Stimulated activated CD4-positive, alpha-beta T cell treated with anti-CD3 and anti-CD28 coated beads, TNF-alpha, amount 100 ng/mL, for 1 hour (primary cell): ENCODE data around the gene EXOC3L4.

Experiments
- DNase-seq, 3 donors: peaks; one replicate each; pipeline ENCODE4 v3.0.0-alpha.2; 2020; ENCODE audit warnings: low read depth in 3 of 3, low spot score in 1 of 3

Gene EXOC3L4

GRCh38 chr14:103121121-103121845 is 26.8 kb downstream of the EXOC3L4 start:
- DNase-seq = no peak

DNA sequence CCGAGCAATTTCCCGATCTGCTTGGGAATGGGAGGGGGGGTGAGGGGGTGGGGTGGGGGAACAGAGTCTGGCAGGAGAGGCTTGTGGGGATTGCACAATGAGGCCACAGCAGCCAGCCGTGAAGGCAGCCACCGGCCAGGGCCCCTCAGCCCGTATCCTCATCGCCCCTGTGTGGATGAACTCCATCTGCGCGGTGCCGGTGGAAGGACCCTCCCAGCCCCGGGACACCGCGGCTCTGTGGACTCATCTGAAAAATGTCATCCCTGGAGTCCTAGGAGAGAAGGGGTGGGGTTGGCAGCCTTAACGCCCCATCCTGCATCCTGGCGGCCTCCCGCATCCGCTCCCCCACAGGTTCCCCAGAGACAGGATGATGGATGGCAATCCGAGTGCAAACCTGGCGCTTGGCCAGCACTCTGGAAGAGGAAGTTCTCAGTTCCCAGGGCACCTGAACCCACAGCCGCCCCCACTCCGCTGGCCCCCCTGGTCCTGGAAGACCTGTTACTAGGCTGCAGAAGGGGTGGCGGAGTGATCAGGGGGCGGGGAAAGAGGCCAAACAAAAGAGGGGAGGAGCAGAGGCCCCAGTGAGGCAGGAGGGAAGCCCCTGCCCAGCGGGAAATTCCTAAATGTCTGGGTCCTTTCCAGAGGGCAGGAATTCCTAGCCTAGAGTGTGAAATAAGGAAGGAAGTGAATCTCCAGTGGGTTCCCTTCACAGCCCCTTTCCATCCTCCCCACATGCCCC is 27.5 kb downstream of the EXOC3L4 start:
- DNase-seq = no peak

- DNase-seq = no peak
These were observed 28.0 kb downstream of the EXOC3L4 start for GRCh38 chr14:103122585-103122946.

GRCh38 chr14:103122947-103123633 is 28.6 kb downstream of the EXOC3L4 start, which contains the start of gene TNFAIP2:
Gene TNFAIP2, plus strand, starts transcription at chr14:103123461. Its CDS starts 2,997 bp downstream, at chr14:103126458.
- DNase-seq = no peak

DNA sequence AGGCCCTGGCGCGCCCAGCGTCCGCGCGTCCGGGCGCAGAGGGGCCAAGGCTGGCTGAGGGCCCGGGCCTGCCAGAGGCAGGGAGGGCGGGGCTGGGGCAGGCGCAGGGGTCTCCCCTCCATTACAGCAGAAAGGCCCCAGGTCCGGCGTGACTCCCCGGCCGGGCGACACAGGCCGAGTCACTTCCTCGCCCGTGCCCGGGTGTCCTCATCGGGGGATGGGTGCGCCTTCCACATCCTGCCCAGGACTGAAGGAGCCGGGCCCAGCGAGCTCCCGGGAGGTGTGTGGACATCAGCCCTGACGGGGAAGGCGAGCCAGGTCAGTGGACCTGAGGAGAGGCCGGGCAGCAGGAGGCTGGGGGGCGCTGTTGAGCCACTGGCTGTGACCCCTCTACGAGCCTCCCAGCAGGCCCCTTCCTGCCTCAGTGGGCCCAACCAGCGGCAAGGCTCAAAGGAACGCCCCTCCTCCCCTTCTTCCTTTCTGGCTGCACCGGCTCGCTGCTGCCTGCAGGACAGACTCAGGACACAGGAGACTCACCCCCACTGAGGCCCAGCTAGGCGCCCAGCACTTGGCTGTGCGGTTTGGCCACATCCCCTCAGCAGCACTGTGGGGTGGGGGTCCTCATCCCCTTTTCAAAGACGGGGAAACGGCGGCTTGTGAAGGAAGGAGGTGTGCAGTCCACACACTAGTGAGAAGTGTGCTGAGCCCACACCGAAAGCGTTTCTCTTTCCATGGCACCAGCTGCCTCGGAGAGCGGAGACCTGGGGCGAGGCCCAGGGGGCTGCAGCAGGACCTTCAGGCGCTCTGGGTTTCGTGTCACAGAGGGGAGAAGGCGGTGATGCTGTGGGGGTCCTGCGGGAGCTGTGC is 29.3 kb downstream of the EXOC3L4 start:
- DNase-seq = no peak

DNA sequence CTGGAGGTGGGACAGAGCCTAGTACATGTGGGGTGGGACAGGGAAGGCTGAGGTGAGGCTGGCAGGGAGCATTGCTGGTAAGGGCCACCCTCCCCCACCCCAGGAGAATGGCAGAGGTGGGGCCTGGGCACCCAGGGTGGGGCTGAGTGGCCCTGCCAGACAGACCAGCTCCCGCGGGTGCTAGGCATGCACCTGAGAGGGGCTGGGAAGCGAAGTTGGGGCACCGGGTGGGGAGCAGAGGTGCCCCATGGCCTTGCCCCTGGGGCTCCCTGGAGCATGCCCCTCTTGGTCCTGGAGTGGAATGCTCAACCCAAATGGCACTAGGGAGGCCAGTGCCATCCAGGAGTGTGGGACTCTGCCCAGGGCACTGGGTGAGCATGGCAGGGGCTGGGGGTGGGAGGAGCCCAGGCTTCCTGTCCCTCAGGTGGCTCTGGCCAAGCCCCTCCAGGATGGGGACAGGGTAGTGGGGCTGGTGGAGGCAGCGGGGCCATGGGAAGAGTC is 30.0 kb downstream of the EXOC3L4 start:
- no peak for DNase-seq

DNA sequence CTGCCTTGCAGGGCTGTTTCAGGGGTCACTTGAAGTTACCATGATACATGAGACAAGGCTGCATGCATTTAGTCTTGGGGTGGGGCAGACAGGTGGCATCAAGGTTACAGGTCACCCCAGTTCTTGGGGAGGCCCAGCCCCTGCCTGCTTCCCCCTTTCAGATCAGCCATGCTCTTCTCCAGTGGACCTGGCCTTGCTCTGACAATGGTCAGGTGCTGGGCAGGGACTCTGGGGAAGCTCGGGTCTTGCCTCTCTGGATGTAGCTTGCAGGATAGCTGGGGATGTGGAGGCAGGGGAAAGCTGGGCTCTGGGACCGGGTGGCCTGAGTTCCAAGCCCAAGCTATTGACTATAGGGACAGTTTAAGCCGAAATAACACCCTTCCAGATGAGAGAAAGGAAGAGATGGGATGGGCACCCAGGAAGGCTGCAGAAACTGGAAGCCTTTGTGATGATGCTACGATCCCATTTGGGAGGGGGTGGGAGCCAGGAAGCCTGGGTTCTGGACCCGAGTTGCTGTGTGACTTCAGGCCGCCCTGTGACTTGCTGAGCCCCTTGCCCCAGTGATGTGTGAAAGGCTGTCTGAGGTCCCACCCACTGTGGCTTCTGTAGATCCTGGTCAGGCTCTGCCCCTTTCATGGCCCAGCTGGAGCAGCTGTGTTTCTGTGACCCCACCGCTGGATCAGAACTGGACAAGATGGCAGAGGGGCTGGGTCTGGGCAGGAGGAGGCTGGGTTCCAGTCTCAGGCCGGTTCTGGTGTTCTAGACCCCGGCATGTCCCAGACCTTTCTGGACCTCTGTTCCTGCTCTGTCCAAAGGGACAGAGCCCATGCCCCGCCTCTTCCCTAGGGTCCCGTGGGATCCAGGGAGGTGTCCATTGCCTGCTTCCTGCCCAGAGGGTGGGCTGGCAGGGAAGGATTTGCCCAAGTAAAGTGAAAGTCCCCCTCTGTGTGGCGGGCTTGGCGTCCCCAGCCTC is 30.9 kb downstream of the EXOC3L4 start:
- DNase-seq = no peak

DNA sequence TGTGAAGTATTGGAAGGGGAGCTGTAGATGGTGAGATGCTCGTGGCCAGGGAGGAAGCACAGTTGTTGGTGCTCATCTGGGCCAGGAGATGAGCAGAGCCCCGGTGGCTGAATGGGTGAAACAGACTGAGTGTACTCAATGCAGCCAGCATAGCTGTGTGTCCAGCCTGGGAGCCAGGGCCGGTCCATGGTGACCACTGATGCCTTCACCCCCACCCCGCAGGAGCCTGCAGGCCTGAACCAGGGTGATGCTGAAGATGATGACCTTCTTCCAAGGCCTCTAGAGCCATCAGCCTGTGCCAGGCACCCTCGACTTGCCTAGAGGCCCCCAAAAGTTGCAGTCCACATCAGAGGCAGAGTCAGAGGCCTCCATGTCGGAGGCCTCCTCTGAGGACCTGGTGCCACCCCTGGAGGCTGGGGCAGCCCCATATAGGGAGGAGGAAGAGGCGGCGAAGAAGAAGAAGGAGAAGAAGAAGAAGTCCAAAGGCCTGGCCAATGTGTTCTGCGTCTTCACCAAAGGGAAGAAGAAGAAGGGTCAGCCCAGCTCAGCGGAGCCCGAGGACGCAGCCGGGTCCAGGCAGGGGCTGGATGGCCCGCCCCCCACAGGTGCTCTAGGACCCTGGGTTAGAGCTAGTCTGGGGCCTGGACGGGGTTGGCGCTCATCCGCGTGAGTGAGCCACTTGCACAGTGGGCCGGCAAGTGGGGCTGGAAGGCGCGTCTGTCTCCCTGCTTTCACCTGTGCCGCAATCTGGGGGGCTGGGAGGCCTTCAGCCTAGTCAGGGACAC is 31.8 kb downstream of the EXOC3L4 start:
- DNase-seq = no peak

DNA sequence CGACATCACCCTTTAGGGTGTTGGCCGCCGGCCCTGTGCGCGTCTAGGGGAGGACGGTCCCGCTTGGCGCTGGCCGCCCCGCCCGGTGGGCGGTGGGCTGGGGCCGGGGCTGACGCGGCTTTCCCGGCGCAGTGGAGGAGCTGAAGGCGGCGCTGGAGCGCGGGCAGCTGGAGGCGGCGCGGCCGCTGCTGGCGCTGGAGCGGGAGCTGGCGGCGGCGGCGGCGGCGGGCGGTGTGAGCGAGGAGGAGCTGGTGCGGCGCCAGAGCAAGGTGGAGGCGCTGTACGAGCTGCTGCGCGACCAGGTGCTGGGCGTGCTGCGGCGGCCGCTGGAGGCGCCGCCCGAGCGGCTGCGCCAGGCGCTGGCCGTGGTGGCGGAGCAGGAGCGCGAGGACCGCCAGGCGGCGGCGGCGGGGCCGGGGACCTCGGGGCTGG is 32.4 kb downstream of the EXOC3L4 start:
- DNase-seq = no peak

- no peak for DNase-seq
These were observed 32.8 kb downstream of the EXOC3L4 start for GRCh38 chr14:103127356-103127755.

DNA sequence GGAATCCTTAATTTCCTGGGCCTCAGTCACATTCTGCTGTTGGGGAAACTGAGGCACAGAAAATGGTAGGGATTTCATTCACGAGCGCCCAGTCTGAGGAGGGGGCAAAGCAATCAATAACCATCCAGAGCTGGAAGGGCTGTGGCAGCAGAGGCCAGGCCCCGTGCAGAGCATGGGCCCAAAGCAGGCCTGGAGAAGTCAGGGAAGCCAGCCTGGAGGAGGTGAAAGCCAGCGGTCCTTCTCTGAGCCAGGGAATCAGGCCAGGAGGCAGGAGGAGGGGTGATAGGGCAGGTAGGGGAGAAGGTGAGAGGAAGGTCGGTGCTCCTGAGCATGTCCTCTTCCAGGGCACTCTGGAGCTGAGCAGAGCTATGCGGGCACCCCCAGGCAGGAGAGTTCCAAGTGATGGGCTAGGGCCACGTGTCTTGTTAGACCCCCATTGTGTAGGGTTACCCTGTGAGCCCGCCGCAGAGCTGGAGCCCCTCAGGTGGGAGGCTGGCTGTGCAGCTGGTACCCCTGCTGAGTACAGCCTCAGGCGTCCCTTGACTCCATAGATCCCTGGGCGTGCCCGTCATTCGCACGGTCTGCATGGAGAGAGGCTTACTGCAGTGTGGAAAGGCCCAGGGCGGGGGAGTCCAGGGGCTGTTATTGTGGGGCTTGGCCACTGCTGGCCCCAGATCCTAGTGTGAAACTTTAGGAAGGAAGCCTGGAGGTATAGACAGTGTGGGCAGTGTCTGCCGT is 33.5 kb downstream of the EXOC3L4 start:
- no peak for DNase-seq

- no peak for DNase-seq
These were observed 34.2 kb downstream of the EXOC3L4 start for GRCh38 chr14:103128631-103129300.

GRCh38 chr14:103129301-103130016 is 34.9 kb downstream of the EXOC3L4 start:
- DNase-seq = no peak

DNA sequence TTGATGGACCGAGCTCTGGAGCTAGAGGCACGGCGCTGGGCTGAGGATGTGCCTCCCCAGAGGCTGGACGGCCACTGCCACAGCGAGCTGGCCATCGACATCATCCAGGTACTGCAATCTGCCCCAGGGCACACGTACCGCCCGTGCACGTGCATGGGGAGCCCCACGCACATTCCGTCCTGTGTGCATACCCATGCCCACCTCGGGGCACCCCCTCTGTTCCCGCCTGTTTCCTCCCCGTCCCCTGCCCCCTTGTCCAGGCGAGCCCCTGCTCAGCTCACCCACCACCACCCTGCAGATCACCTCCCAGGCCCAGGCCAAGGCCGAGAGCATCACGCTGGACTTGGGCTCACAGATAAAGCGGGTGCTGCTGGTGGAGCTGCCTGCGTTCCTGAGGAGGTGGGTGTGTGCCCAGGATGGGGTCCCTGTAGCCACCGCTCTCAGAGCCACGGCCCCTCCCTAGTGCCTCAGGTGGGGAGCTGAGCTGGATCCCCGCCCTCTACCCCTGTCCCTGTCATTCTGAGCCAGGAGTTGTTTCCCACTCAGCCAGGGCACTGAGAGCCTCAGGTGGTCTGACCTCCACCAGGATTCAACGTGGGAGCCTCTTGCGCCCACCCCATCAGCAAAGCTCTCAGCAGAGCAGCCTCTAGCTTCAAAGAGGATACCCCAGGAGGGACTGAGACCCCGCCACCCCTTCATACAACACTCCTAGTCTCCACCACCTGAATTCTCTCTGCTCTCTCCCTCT is 35.7 kb downstream of the EXOC3L4 start:
- no peak for DNase-seq

DNA sequence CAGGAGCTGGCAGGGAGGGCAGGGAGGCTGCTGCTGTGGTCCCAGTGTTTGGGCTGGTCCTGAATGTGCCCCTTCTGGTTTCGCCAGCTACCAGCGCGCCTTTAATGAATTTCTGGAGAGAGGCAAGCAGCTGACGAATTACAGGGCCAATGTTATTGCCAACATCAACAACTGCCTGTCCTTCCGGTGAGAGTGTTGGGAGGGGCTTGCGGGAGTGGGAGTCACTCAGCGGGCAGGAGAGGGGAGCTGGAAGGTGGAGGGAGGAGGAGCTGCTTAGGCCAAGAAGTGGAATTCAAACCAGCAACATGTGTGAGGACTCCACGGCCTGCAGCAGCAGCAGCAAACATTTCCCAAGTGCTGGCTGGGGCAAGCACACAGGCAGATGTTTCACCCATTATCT is 36.4 kb downstream of the EXOC3L4 start:
- DNase-seq = no peak

DNA sequence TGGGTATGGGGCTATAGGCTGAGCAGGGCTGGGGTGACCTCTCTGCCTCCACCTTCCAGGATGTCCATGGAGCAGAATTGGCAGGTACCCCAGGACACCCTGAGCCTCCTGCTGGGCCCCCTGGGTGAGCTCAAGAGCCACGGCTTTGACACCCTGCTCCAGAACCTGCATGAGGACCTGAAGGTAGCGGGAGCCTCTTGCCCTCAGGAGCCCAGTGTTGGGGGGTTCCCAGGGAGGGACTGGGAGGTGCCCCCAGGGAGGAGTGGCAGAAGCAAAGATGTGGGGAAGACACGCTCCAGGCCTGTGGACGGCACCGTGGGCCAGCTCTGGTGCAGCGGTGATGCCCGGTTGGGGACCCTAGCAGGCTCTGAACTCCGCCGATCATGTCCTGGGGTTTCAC is 37.1 kb downstream of the EXOC3L4 start:
- DNase-seq = no peak
